ENCODE data around the gene SVBP.

DNA sequence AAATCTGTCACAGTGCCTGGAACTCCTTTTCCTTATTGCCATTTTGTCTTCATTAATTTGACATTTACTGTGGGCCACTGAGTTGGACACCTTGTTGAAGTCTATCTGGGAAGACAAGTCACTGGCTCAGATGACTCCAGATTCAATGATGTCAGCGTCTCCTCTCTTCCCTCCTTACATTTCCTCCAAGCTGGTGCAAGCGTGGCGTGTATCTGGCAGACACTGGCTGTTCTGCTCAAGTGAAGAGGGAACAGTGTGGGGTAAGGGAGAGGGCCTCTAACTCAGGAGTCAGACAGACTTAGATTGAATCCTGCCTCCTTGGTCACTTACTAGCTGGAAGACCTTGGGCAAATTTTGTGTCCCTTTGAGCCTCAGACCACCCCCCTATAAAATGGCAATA lies 20.5 kb upstream of the SVBP start:
- TF ChIP-seq, protein P1, sequence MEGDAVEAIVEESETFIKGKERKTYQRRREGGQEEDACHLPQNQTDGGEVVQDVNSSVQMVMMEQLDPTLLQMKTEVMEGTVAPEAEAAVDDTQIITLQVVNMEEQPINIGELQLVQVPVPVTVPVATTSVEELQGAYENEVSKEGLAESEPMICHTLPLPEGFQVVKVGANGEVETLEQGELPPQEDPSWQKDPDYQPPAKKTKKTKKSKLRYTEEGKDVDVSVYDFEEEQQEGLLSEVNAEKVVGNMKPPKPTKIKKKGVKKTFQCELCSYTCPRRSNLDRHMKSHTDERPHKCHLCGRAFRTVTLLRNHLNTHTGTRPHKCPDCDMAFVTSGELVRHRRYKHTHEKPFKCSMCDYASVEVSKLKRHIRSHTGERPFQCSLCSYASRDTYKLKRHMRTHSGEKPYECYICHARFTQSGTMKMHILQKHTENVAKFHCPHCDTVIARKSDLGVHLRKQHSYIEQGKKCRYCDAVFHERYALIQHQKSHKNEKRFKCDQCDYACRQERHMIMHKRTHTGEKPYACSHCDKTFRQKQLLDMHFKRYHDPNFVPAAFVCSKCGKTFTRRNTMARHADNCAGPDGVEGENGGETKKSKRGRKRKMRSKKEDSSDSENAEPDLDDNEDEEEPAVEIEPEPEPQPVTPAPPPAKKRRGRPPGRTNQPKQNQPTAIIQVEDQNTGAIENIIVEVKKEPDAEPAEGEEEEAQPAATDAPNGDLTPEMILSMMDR (tag by site-specific recombination; IDR thresholded peaks at IDR 0.05): no peak
- TF ChIP-seq ZNF558 (tag by site-specific recombination; IDR thresholded peaks at IDR 0.05): no peak
- TF ChIP-seq, protein P2, sequence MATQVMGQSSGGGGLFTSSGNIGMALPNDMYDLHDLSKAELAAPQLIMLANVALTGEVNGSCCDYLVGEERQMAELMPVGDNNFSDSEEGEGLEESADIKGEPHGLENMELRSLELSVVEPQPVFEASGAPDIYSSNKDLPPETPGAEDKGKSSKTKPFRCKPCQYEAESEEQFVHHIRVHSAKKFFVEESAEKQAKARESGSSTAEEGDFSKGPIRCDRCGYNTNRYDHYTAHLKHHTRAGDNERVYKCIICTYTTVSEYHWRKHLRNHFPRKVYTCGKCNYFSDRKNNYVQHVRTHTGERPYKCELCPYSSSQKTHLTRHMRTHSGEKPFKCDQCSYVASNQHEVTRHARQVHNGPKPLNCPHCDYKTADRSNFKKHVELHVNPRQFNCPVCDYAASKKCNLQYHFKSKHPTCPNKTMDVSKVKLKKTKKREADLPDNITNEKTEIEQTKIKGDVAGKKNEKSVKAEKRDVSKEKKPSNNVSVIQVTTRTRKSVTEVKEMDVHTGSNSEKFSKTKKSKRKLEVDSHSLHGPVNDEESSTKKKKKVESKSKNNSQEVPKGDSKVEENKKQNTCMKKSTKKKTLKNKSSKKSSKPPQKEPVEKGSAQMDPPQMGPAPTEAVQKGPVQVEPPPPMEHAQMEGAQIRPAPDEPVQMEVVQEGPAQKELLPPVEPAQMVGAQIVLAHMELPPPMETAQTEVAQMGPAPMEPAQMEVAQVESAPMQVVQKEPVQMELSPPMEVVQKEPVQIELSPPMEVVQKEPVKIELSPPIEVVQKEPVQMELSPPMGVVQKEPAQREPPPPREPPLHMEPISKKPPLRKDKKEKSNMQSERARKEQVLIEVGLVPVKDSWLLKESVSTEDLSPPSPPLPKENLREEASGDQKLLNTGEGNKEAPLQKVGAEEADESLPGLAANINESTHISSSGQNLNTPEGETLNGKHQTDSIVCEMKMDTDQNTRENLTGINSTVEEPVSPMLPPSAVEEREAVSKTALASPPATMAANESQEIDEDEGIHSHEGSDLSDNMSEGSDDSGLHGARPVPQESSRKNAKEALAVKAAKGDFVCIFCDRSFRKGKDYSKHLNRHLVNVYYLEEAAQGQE (tag by site-specific recombination; IDR thresholded peaks at IDR 0.05): no peak
- TF ChIP-seq, protein P3, sequence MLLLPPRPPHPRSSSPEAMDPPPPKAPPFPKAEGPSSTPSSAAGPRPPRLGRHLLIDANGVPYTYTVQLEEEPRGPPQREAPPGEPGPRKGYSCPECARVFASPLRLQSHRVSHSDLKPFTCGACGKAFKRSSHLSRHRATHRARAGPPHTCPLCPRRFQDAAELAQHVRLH (tag by site-specific recombination; IDR thresholded peaks at IDR 0.05): no peak
- TF ChIP-seq GLI4 (tag by site-specific recombination; IDR thresholded peaks at IDR 0.05): no peak
- TF ChIP-seq ZBTB7A (tag by site-specific recombination; IDR thresholded peaks at IDR 0.05; ENCODE audit: low read depth): no peak
- TF ChIP-seq TCF7L2 (IDR thresholded peaks at IDR 0.05; ENCODE audit: borderline replicate concordance, low read depth, low read length): no peak
- peak; percentile 34; the same call in 1 of the 2 replicates for TF ChIP-seq ZNF600 (tag by site-specific recombination; IDR thresholded peaks at IDR 0.05)
- no peak for TF ChIP-seq KLF7 (tag by site-specific recombination; IDR thresholded peaks at IDR 0.05; ENCODE audit: borderline replicate concordance)
- TF ChIP-seq, protein P4, sequence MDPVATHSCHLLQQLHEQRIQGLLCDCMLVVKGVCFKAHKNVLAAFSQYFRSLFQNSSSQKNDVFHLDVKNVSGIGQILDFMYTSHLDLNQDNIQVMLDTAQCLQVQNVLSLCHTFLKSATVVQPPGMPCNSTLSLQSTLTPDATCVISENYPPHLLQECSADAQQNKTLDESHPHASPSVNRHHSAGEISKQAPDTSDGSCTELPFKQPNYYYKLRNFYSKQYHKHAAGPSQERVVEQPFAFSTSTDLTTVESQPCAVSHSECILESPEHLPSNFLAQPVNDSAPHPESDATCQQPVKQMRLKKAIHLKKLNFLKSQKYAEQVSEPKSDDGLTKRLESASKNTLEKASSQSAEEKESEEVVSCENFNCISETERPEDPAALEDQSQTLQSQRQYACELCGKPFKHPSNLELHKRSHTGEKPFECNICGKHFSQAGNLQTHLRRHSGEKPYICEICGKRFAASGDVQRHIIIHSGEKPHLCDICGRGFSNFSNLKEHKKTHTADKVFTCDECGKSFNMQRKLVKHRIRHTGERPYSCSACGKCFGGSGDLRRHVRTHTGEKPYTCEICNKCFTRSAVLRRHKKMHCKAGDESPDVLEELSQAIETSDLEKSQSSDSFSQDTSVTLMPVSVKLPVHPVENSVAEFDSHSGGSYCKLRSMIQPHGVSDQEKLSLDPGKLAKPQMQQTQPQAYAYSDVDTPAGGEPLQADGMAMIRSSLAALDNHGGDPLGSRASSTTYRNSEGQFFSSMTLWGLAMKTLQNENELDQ (tag by site-specific recombination; IDR thresholded peaks at IDR 0.05; ENCODE audit: low read depth): no peak
- TF ChIP-seq, protein P5, sequence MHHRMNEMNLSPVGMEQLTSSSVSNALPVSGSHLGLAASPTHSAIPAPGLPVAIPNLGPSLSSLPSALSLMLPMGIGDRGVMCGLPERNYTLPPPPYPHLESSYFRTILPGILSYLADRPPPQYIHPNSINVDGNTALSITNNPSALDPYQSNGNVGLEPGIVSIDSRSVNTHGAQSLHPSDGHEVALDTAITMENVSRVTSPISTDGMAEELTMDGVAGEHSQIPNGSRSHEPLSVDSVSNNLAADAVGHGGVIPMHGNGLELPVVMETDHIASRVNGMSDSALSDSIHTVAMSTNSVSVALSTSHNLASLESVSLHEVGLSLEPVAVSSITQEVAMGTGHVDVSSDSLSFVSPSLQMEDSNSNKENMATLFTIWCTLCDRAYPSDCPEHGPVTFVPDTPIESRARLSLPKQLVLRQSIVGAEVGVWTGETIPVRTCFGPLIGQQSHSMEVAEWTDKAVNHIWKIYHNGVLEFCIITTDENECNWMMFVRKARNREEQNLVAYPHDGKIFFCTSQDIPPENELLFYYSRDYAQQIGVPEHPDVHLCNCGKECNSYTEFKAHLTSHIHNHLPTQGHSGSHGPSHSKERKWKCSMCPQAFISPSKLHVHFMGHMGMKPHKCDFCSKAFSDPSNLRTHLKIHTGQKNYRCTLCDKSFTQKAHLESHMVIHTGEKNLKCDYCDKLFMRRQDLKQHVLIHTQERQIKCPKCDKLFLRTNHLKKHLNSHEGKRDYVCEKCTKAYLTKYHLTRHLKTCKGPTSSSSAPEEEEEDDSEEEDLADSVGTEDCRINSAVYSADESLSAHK (tag by site-specific recombination; IDR thresholded peaks at IDR 0.05): no peak
- TF ChIP-seq ZNF677 (tag by site-specific recombination; IDR thresholded peaks at IDR 0.05): no peak
